ENCODE measurements around the gene ARHGEF37.

DNA sequence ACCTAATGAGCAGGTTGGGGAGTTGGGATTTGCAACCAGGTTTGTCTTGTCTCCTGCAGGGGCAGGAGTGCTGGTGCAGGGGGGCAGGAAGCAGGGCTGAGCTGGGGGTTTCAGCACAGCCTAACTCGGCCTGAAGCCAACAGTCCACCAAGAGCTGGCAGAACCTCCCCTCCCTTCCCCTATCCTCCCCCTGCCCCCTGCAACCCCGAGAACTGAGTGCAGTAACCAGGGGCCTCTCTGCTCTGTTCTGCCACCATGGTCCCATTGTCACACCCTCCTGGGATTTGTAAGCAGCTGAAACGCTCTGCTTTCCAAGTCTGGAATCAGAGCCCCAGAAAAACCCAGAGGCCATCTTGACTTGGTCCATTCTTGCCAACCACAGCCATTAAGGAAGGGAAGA is 72.9 kb downstream of the ARHGEF37 start:
- TF ChIP-seq CTCF (IDR thresholded peaks at IDR 0.05) (no peak), POLR2A (IDR thresholded peaks at IDR 0.05) (no peak)

Data from Peyer's patch (tissue), 4 donors.